NCI-H1436 treated with DMSO at 0.1 percent for 48 hours (cell line): ENCODE results near the gene PLXND1.
"Not testable (repeated sequence)": the region's sequence is repeated elsewhere in the genome, so short reads cannot be mapped to it uniquely, and the experiment has no call there.

Experiments
- DNase-seq: peaks from one replicate; lab custom pipeline; 2025; lab: John Stamatoyannopoulos, UW

Gene PLXND1

GRCh38 chr3:129524081-129524480 lies 82.4 kb downstream of the PLXND1 start:
- no peak for DNase-seq

GRCh38 chr3:129522953-129523352 lies 83.5 kb downstream of the PLXND1 start:
- DNase-seq: no peak

GRCh38 chr3:129521611-129522010 lies 84.9 kb downstream of the PLXND1 start:
- no peak for DNase-seq

GRCh38 chr3:129520960-129521359 lies 85.5 kb downstream of the PLXND1 start:
- DNase-seq: no peak

GRCh38 chr3:129519896-129520715 lies 86.4 kb downstream of the PLXND1 start:
- DNase-seq: no peak

- no peak for DNase-seq
Measured at GRCh38 chr3:129519449-129519848, 87.0 kb downstream of the PLXND1 start.

GRCh38 chr3:129518581-129518980 lies 87.9 kb downstream of the PLXND1 start:
- DNase-seq: no peak

- no peak for DNase-seq
Measured at GRCh38 chr3:129518038-129518561, 88.4 kb downstream of the PLXND1 start.

- no peak for DNase-seq
Measured at GRCh38 chr3:129517516-129517915, 89.0 kb downstream of the PLXND1 start.

GRCh38 chr3:129515821-129516432 lies 90.5 kb downstream of the PLXND1 start:
- DNase-seq: not testable (repeated sequence)

- not testable (repeated sequence) for DNase-seq
Measured at GRCh38 chr3:129515108-129515820, 91.2 kb downstream of the PLXND1 start.

- no peak for DNase-seq
Measured at GRCh38 chr3:129514563-129514962, 91.9 kb downstream of the PLXND1 start.

- DNase-seq: no peak
Measured at GRCh38 chr3:129514110-129514509, 92.4 kb downstream of the PLXND1 start.

GRCh38 chr3:129513705-129514104 lies 92.8 kb downstream of the PLXND1 start:
- DNase-seq: no peak

GRCh38 chr3:129512595-129512994 lies 93.9 kb downstream of the PLXND1 start:
- DNase-seq: no peak

- no peak for DNase-seq
Measured at GRCh38 chr3:129507181-129507831, 99.2 kb downstream of the PLXND1 start.

- DNase-seq: no peak
Measured at GRCh38 chr3:129506231-129506742, 100.2 kb downstream of the PLXND1 start.

GRCh38 chr3:129505341-129505740 lies 101.1 kb downstream of the PLXND1 start:
- DNase-seq: no peak
